NCI-H2227 (cell line): ENCODE measurements around the gene MAPT.

Experiments
- DNase-seq: peaks from one replicate; lab custom pipeline; 2025; ENCODE audit not compliant: unreplicated experiment; lab: John Stamatoyannopoulos, UW

The MAPT gene

DNA sequence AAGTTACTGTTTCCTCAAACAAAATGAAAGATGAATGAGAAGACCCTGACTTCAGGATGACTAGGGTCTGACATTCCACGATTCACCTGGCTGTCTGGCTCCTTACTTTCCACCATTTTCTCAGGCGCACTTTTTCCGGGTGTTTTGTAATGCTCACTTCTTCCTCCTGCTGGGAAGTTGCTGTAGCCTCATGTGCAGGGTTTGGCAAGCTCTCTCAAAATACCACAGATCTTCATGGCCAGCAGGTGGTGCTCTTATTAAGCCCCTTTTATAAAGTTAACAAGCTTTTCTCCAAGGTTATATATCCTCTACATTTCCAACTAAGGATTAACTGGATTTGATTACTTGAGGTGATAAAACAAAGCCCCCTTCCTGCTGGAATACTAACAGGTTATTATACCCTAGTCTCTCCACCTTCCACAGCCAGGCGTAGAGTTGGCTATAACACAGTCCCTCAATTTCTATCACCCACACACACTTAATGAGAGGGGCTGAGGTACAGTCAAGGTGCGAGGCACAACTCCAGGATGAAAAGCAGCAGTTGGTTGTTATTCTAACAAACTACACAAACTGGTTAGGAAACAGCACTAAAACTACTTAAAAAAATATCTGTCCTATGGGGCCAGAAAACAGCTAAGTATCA, 150.1 kb downstream of the MAPT start:
- peak; percentile 67 for DNase-seq

GRCh38 chr17:46044989-46045388, 150.6 kb downstream of the MAPT start:
- DNase-seq: no peak

DNA sequence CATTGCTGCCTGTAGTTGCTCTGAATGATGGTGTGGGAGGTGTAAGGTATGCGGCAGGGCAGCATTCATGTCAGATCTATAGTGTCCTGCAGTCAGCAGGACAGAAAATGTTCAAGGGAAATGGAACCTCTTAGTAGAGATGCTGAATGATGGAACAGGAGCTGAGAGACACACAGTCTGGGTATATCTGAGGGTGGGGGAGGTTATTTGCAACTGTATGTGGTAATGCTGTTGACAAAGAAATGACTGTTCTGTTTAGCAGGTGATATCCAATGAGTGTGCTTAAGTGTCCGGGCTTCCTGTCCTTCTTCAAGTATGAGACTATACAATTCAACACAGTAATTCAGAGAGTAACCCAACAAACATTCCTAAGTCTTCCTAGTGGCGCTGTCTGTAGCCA, 151.3 kb downstream of the MAPT start:
- no peak for DNase-seq

GRCh38 chr17:46046957-46047356, 152.6 kb downstream of the MAPT start:
- no peak for DNase-seq

DNA sequence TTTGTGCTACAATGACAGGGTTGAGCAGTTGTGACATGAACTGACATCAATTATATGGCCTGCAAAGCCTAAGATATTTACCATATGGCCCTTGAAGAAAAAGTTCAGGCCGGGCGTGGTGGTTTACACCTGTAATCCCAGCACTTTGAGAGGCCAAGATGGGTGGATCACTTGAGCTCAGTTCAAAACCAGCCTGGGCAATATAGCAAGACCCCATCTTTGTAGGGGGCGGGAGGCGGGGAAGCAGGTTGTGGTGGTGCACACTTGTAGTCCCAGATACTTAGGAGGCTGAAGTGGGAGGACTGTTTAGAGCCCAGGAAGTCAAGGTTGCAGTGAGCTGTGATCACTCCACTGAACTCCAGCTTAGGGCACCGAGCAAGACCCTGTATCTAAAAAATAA, 153.0 kb downstream of the MAPT start:
- DNase-seq: no peak

DNA sequence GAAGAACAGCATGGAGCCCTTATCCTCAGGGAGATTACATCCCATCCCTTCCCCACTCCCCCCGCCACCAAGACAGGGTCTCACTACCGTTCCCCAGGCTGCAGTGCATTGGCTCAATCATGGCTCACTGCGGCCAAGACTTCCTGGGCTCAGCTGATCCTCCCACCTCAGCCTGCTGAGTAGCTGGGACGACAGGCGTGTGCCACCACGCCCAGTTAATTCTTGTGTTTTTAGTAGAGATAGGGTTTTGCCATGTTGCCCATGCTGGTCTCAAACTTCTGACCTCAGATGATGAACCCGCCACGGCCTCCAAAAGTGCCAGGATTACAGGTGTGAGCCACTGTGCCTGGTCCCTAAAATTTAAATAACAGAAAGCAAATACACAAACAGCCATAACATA, 153.5 kb downstream of the MAPT start:
- DNase-seq: no peak

GRCh38 chr17:46049656-46050055, 155.3 kb downstream of the MAPT start:
- no peak for DNase-seq

GRCh38 chr17:46053911-46054534, 159.7 kb downstream of the MAPT start:
- no peak for DNase-seq

DNA sequence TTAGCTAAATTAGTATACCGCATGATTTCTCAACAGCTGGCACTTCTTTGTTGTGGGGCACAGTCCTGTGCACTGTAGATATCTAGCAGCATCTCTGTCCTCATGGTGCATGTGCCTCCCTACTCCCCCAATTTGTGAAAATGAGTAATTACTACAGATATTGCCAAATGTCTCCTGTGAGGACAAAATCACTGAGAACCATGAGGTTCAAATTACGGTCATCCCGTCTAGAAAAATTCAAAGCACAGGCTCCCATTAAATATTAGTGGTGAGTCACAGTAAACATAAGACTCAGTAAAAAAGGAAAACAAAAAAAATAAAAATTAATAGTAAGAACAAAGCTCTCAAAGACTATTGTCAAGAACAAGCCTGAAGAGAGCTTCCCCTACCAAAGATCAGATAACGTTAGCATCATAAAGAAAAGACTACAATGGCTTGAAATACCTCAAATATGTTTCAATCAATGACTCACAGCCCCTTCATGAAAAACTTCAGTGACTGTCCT, 162.5 kb downstream of the MAPT start:
- no peak for DNase-seq

DNA sequence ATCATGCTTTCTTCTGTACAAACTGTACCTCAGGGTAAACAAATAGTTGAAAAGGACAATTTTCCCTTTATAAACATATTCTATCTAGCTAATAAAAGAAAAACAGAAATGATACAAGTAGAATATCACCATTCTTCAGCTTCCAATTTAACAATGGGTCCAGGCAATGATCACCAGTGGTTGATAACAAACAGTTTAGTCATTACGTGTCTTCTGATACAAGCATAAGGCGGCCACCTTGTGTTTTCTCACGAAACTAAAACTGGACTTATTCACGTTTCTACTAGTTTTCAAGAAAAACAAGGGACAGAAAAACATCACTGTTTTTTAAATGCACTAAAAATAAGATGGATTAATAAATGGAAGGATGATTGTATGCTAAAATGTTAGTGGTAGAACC, 163.0 kb downstream of the MAPT start:
- no peak for DNase-seq

DNA sequence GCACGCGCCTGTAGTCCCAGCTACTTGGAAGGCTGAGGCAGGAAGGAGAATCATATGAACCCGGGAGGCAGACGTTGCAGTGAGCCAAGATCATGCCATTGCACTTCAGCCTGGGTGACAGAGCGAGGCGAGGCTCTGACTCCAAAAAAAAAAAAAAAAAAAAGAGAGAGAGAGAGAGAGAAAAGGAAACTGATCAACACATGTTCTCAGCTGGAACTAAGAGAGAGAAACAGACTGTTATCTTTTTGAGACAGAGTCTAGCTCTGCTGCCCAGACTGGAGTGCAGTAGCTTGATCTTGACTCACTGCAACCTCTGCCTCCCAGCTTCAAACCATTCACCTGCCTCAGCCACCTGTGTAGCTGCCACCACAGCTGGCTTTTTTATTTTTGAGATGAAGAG, 165.1 kb downstream of the MAPT start:
- no peak for DNase-seq

GRCh38 chr17:46060461-46060860, 166.1 kb downstream of the MAPT start:
- no peak for DNase-seq

GRCh38 chr17:46061435-46061834, 167.1 kb downstream of the MAPT start:
- DNase-seq: peak; percentile 14

GRCh38 chr17:46063241-46063640, 168.9 kb downstream of the MAPT start:
- DNase-seq: no peak

GRCh38 chr17:46064460-46064859, 170.1 kb downstream of the MAPT start:
- DNase-seq: no peak

GRCh38 chr17:46071796-46072195, 177.4 kb downstream of the MAPT start:
- DNase-seq: no peak

DNA sequence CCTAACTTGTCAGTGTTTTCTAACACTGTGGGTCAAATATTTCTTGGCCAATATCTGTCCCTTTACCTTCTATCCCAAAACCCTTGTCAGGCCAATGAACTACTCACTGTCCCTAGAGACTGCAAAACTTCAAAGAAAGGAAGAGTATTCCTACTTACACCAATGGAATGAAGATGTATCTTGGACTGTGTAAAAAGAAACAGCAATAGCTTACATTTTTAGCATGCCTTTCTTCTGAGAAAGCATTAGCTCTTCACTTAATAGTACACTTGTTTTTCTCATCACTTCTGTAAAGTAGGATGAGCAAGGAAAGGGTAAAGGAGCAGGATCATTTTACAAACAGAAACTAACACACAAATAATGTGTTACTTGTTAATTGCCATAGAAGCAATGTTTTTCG, 178.6 kb downstream of the MAPT start:
- DNase-seq: no peak

DNA sequence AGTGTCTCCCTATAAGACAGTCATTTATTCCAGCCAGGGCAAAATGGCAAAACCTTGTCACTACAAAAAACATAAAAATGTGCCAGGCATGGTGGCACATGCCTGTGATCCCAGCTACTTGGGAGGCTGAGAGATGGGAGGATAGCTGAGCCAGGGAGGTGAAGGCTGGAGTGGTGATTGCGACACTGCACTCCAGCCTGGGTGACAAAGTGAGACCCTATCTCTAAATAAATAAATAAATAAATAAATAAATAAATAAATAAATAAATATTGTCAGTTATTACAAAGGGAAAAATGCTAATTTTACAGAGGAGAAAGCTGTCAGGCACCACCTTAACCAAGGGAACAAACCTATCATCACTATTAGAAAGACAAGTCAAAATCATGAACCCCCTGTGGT, 180.2 kb downstream of the MAPT start:
- DNase-seq: no peak
